Measurements from ENCODE around the gene SLC23A3.

DNA sequence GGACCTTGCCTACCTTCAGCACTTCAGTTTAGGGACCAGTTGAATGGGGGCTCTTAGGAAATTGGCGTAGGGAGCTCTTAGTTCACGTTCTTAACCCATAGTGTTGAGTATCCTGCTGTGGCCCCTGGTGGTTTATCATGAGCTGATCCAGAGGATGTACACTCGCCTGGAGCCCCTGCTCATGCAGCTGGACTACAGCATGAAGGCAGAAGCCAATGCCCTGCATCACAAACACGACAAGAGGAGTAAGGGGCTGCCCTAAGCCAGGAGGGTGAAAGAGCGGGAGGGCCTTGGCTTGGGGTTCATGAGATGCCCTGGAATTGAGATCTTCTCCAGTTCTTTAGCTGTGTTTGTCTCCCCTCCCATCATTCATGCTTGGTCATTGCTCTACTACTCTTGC is 11.1 kb upstream of the SLC23A3 start:
- TF ChIP-seq EP300 (IDR thresholded peaks at IDR 0.05; ENCODE audit: borderline replicate concordance) = no peak
- TF ChIP-seq, protein P1, sequence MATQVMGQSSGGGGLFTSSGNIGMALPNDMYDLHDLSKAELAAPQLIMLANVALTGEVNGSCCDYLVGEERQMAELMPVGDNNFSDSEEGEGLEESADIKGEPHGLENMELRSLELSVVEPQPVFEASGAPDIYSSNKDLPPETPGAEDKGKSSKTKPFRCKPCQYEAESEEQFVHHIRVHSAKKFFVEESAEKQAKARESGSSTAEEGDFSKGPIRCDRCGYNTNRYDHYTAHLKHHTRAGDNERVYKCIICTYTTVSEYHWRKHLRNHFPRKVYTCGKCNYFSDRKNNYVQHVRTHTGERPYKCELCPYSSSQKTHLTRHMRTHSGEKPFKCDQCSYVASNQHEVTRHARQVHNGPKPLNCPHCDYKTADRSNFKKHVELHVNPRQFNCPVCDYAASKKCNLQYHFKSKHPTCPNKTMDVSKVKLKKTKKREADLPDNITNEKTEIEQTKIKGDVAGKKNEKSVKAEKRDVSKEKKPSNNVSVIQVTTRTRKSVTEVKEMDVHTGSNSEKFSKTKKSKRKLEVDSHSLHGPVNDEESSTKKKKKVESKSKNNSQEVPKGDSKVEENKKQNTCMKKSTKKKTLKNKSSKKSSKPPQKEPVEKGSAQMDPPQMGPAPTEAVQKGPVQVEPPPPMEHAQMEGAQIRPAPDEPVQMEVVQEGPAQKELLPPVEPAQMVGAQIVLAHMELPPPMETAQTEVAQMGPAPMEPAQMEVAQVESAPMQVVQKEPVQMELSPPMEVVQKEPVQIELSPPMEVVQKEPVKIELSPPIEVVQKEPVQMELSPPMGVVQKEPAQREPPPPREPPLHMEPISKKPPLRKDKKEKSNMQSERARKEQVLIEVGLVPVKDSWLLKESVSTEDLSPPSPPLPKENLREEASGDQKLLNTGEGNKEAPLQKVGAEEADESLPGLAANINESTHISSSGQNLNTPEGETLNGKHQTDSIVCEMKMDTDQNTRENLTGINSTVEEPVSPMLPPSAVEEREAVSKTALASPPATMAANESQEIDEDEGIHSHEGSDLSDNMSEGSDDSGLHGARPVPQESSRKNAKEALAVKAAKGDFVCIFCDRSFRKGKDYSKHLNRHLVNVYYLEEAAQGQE (IDR thresholded peaks at IDR 0.05; ENCODE audit: low read depth) = no peak
- no peak for TF ChIP-seq RAD21 (IDR thresholded peaks at IDR 0.05; ENCODE audit: low read depth)
- no peak for TF ChIP-seq TAF1 (IDR thresholded peaks at IDR 0.05; ENCODE audit: low read depth)
- TF ChIP-seq EGR1 (IDR thresholded peaks at IDR 0.05) = no peak

All from Ishikawa (cell line).